Ishikawa (cell line): ENCODE results near the gene IZUMO1.

ENCODE experiments used
- EP300 ChIP-seq: IDR thresholded peaks from 2 replicates; pipeline ENCODE4 v1.6.1; 2012; ENCODE audit warnings: borderline replicate concordance
- MAX ChIP-seq: IDR thresholded peaks from 2 replicates; pipeline ENCODE4 v1.6.1; 2012

- peak; percentile 98 for TF ChIP-seq MAX
- no peak for TF ChIP-seq EP300
These were observed 7.9 kb downstream of the IZUMO1 start for GRCh38 chr19:48738557-48739403.
